CD4-positive, alpha-beta T cell (primary cell): Measurements from ENCODE around the gene RGS10. TPM values are rescaled to one million over a fixed set of nuclear protein-coding genes. Genes with fewer than 3 reads are reported as not detected.

Source experiments
- ATAC-seq: fragments of 200-7000 bp; cut with Tn5 transposase; one replicate; pipeline ENCODE4 v1.10.0; 2022; ENCODE audit warnings: mild to moderate bottlenecking; ENCODE audit not compliant: poor library complexity
- CTCF ChIA-PET: fragments of 350-600 bp; sonication (Branson Sonifier 250); formaldehyde crosslinking; loops from one replicate; lab custom pipeline; 2021; ENCODE audit warnings: antibody characterized with exemption, inconsistent platforms; lab: Charles Lee
- POLR2A ChIA-PET: fragments of 350-600 bp; sonication (Branson Sonifier 250); formaldehyde crosslinking; loops from one replicate; lab custom pipeline; 2021; ENCODE audit warnings: antibody characterized with exemption, inconsistent platforms; lab: Charles Lee
- DNase-seq, 14 experiments: peaks; one replicate each; pipeline ENCODE4 v3.0.0-alpha.2; 2013 to 2020; ENCODE audit warnings: mixed read lengths in 2 of 14
- H3K27ac ChIP-seq, 2 donors: one replicate each; pipeline versions ENCODE4 v1.5.1 to v1.7.0; 2013; ENCODE audit warnings: low read length in 2 of 2, low read depth in 1 of 2, mild to moderate bottlenecking in 1 of 2
- H3K27me3 ChIP-seq, 2 experiments: 1 replicate in 1 of 2; 2 replicates in 1 of 2; pipeline versions ENCODE4 v1.6.1 to v1.7.0; 2013; ENCODE audit warnings: low read length in 2 of 2, control low read depth in 1 of 2, mild to moderate bottlenecking in 1 of 2, moderate library complexity in 1 of 2; ENCODE audit not compliant: insufficient read depth in 2 of 2, control insufficient read depth in 1 of 2
- H3K36me3 ChIP-seq: one replicate; pipeline ENCODE4 v1.6.1; 2013; ENCODE audit warnings: low read length, control low read depth; ENCODE audit not compliant: insufficient read depth
- H3K4me1 ChIP-seq: one replicate; pipeline ENCODE4 v1.6.1; 2013; ENCODE audit warnings: low read length, control low read depth; ENCODE audit not compliant: insufficient read depth
- H3K4me3 ChIP-seq: one replicate; pipeline ENCODE4 v1.5.1; 2013; ENCODE audit warnings: mild to moderate bottlenecking, low read length, moderate library complexity
- H3K9me3 ChIP-seq, 2 experiments: 1 replicate in 1 of 2; 2 replicates in 1 of 2; pipeline versions ENCODE4 v1.6.1 to v1.7.0; 2013; ENCODE audit warnings: low read length in 2 of 2, mild to moderate bottlenecking in 2 of 2, control low read depth in 1 of 2, moderate library complexity in 1 of 2; ENCODE audit not compliant: control insufficient read depth in 1 of 2, insufficient read depth in 1 of 2
- H3K27ac Mint-ChIP-seq: one replicate; pipeline ENCODE4 v1.8.0; 2020; ENCODE audit warnings: mixed read lengths
- H3K27me3 Mint-ChIP-seq: one replicate; pipeline ENCODE4 v1.8.0; 2021; ENCODE audit warnings: mixed read lengths
- H3K36me3 Mint-ChIP-seq: one replicate; pipeline ENCODE4 v1.8.0; 2021; ENCODE audit warnings: low read depth, mixed read lengths
- H3K4me1 Mint-ChIP-seq: one replicate; pipeline ENCODE4 v1.8.0; 2021; ENCODE audit warnings: low read depth, mixed read lengths
- H3K4me3 Mint-ChIP-seq: one replicate; pipeline ENCODE4 v1.8.0; 2020; ENCODE audit warnings: mild to moderate bottlenecking, mixed read lengths
- H3K9me3 Mint-ChIP-seq: one replicate; pipeline ENCODE4 v1.8.0; 2020; ENCODE audit warnings: mixed read lengths
- CTCF ChIP-seq: fragments of 200-600 bp; IDR thresholded peaks from one replicate; pipeline ENCODE4 v1.8.0; 2022; ENCODE audit warnings: antibody characterized with exemption, mild to moderate bottlenecking
- intact Hi-C, 2 experiments: fragments of 100-400 bp; cut with DNase I in 1 of 2; cut with micrococcal nuclease in 1 of 2; formaldehyde crosslinking; loops; one replicate each; pipeline versions ENCODE4 v1.15.1 to v1.9.0; 2023 to 2025; cut with DNase I, micrococcal nuclease
- total RNA-seq, 174 experiments: library from RNA in 2 of 174; stranded (reverse) in 2 of 174; gene quantifications; one replicate each; pipeline ENCODE4 v1.2.3 and lab custom pipeline; 2021 to 2026

The RGS10 gene
- total RNA-seq, 2 experiments from 2014 or later, result 132 to 134 TPM

GRCh38 chr10:119454990-119455389 lies 87.5 kb downstream of the RGS10 start:
- H3K36me3 Mint-ChIP-seq, result peaks cover 7% of the 10 kb centered on the region
- H3K27me3 Mint-ChIP-seq, result no peaks in the 10 kb centered on the region
- CTCF ChIA-PET, result interaction anchor here (1.5 kb wide), 1 partner anchor 10 kb away, joined by 4 read pairs; no protein-coding TSS in a partner anchor
- Histone ChIP-seq H3K27ac (no peak overlapping the region), H3K36me3 (peaks cover 17% of the 10 kb centered on the region), H3K4me3 (no peak overlapping the region), H3K4me1 (no peaks in the 10 kb centered on the region), H3K27me3 (no peaks in the 10 kb centered on the region), H3K9me3 (no peaks in the 10 kb centered on the region)
- POLR2A ChIA-PET, result no interaction called here
- TF ChIP-seq CTCF, result no peak
- no peak for ATAC-seq
- no peaks in the 10 kb centered on the region for H3K9me3 Mint-ChIP-seq
- H3K4me3 Mint-ChIP-seq, result no peak overlapping the region
- H3K4me1 Mint-ChIP-seq, result no peaks in the 10 kb centered on the region
- no peak for DNase-seq
- intact Hi-C loops, result no loop called here
- H3K27ac Mint-ChIP-seq, result no peak overlapping the region

GRCh38 chr10:119454316-119454715 lies 88.2 kb downstream of the RGS10 start:
- no peaks in the 10 kb centered on the region for H3K4me1 ChIP-seq

GRCh38 chr10:119453313-119453712 lies 89.2 kb downstream of the RGS10 start:
- CTCF ChIA-PET, result interaction anchor here (1.5 kb wide), 1 partner anchor 8 kb away, joined by 4 read pairs; no protein-coding TSS in a partner anchor
- intact Hi-C loops, result no loop called here
- H3K36me3 Mint-ChIP-seq, result peaks cover 7% of the 10 kb centered on the region
- DNase-seq, result no peak
- no peaks in the 10 kb centered on the region for H3K9me3 Mint-ChIP-seq
- no peak for TF ChIP-seq CTCF
- Histone ChIP-seq H3K9me3 (no peaks in the 10 kb centered on the region), H3K36me3 (peaks cover 17% of the 10 kb centered on the region), H3K4me1 (no peaks in the 10 kb centered on the region), H3K4me3 (no peak overlapping the region), H3K27ac (no peak overlapping the region), H3K27me3 (no peaks in the 10 kb centered on the region)
- H3K4me3 Mint-ChIP-seq, result no peak overlapping the region
- H3K4me1 Mint-ChIP-seq, result no peaks in the 10 kb centered on the region
- no peak for ATAC-seq
- H3K27ac Mint-ChIP-seq, result no peak overlapping the region
- no peaks in the 10 kb centered on the region for H3K27me3 Mint-ChIP-seq
- POLR2A ChIA-PET, result no interaction called here

More at GRCh38 chr10:119454316-119454715, 88.2 kb downstream of the RGS10 start:
- no peak for DNase-seq
- ChIA-PET CTCF (interaction anchor here (1.5 kb wide), 1 partner anchor 9 kb away, joined by 4 read pairs; no protein-coding TSS in a partner anchor), POLR2A (no interaction called here)
- TF ChIP-seq CTCF, result no peak
- intact Hi-C loops, result no loop called here
- H3K36me3 ChIP-seq, result peaks cover 17% of the 10 kb centered on the region
- H3K36me3 Mint-ChIP-seq, result peaks cover 7% of the 10 kb centered on the region
- H3K27ac Mint-ChIP-seq, result no peak overlapping the region
- H3K9me3 ChIP-seq, result no peaks in the 10 kb centered on the region
- H3K4me1 Mint-ChIP-seq, result no peaks in the 10 kb centered on the region
- H3K9me3 Mint-ChIP-seq, result no peaks in the 10 kb centered on the region
- H3K27ac ChIP-seq, result no peak overlapping the region
- no peak overlapping the region for H3K4me3 Mint-ChIP-seq
- ATAC-seq, result no peak
- no peak overlapping the region for H3K4me3 ChIP-seq
- no peaks in the 10 kb centered on the region for H3K27me3 ChIP-seq
- no peaks in the 10 kb centered on the region for H3K27me3 Mint-ChIP-seq
